Measurements from ENCODE around the gene C2orf49. TPM values are rescaled to one million over a fixed set of nuclear protein-coding genes. Genes with fewer than 3 reads are reported as not detected.

The C2orf49 gene
- total RNA-seq, 1 donor from 2014 or later: 21.6 TPM

DNA sequence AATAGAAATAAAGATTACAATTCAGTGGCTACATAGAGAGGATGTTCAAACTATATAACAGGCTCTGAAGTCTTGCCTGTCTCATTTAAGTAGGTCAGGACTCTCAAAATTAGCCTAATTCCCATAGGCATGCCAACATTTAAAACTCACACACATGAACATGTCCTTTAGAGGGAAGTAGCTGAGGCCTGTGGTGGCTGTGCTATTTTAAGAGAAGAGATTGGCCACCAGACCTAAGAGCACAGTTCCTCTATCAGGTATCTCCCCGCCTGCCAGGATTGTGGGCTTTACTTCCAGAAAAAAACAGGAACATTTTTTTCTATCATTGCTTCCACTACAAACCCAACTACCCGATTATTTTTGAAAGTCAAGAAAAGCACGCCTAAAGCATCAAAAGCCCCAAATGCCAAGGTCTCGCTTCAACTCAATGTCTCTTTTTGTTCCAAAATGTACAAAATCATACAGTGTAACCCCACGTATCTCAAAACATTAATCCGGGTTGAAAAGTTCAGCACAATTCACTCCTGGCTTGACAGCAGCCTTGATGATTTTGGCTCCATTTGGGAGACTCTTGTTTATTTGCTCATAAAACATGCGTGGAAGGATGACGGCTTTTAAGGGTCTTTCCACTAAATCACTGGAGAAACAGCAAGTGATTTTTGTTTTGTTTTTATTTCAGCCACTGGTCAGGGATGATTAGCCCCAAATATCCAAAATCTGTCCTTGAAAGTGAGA is 46.3 kb downstream of the C2orf49 start:
- no peak overlapping the region for H3K27ac Mint-ChIP-seq (ENCODE audit: unreplicated experiment)
- H3K36me3 ChIP-seq (ENCODE audit: insufficient read depth, low read length): peaks cover 80% of the 10 kb centered on the region
- H3K36me3 Mint-ChIP-seq (ENCODE audit: low read depth, unreplicated experiment): peaks cover 47% of the 10 kb centered on the region

DNA sequence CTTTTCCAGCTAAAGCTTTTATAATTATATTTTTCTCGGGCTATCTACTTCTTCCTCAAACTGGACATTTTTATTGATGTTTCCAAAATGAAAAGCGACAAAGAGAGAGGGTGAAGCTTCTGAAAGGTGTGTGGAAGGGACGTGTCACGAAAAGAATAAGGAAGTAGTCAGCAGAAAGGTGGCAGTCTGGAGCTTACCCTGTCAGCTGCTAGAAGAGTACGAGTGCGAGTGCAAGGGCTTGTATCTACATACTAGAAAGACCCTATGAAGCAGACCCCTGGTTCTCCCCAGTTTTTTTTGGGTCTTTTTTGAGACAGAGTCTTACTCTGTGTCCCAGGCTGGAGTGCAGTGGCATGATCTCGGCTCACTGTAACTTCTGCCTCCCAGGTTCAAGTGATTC is 46.9 kb downstream of the C2orf49 start:
- peaks cover 98% of the 10 kb centered on the region for H3K79me2 ChIP-seq (ENCODE audit: insufficient read depth, low read length)
- peaks cover 45% of the 10 kb centered on the region for H3K36me3 Mint-ChIP-seq (ENCODE audit: low read depth, unreplicated experiment)

More for the DNA sequence above, 46.3 kb downstream of the C2orf49 start:
- Histone ChIP-seq H2AFZ (ENCODE audit: low read depth, low read length) (no peak overlapping the region), H3K9me3 (ENCODE audit: insufficient read depth, low read depth, low read length) (no peaks in the 10 kb centered on the region), H3K4me1 (ENCODE audit: insufficient read depth, low read length) (peaks cover 38% of the 10 kb centered on the region), H3K27me3 (ENCODE audit: insufficient read depth, low read length) (no peaks in the 10 kb centered on the region), H3K4me2 (ENCODE audit: low read length) (no peak overlapping the region), H3K27ac (ENCODE audit: low read depth, low read length) (peak overlapping the region; percentile 25), H3K4me3 (ENCODE audit: insufficient read depth, low read depth, low read length) (no peak overlapping the region), H4K20me1 (ENCODE audit: insufficient read depth, low read length) (peaks cover 95% of the 10 kb centered on the region), H3K9ac (ENCODE audit: low read length) (no peak overlapping the region), H3K79me2 (ENCODE audit: insufficient read depth, low read length) (peaks cover 98% of the 10 kb centered on the region)
- H3K4me3 Mint-ChIP-seq (ENCODE audit: unreplicated experiment): no peak overlapping the region
- TF ChIP-seq EZH2 (IDR thresholded peaks at IDR 0.05; ENCODE audit: insufficient read depth, low read length): no peak
- TF ChIP-seq CTCF (IDR thresholded peaks at IDR 0.05; ENCODE audit: insufficient read depth, low read depth, low read length): no peak
- H3K9me3 Mint-ChIP-seq (ENCODE audit: unreplicated experiment): no peaks in the 10 kb centered on the region
- no peak for FAIRE-seq
- peaks cover 17% of the 10 kb centered on the region for H3K4me1 Mint-ChIP-seq (ENCODE audit: low read depth, unreplicated experiment)
- DNase-seq (ENCODE audit: low read depth): no peak
- no peaks in the 10 kb centered on the region for H3K27me3 Mint-ChIP-seq (ENCODE audit: low read depth, unreplicated experiment)

More for the DNA sequence above, 46.9 kb downstream of the C2orf49 start:
- no peak for FAIRE-seq
- no peaks in the 10 kb centered on the region for H3K9me3 ChIP-seq (ENCODE audit: insufficient read depth, low read depth, low read length)
- H3K27ac ChIP-seq (ENCODE audit: low read depth, low read length): no peak overlapping the region
- peaks cover 90% of the 10 kb centered on the region for H4K20me1 ChIP-seq (ENCODE audit: insufficient read depth, low read length)
- peaks cover 34% of the 10 kb centered on the region for H3K4me1 ChIP-seq (ENCODE audit: insufficient read depth, low read length)
- Mint-ChIP-seq H3K4me3 (ENCODE audit: unreplicated experiment) (no peak overlapping the region), H3K4me1 (ENCODE audit: low read depth, unreplicated experiment) (peaks cover 13% of the 10 kb centered on the region), H3K27me3 (ENCODE audit: low read depth, unreplicated experiment) (no peaks in the 10 kb centered on the region), H3K27ac (ENCODE audit: unreplicated experiment) (no peak overlapping the region), H3K9me3 (ENCODE audit: unreplicated experiment) (no peaks in the 10 kb centered on the region)
- H3K9ac ChIP-seq (ENCODE audit: low read length): no peak overlapping the region
- DNase-seq (ENCODE audit: low read depth): no peak
- H2AFZ ChIP-seq (ENCODE audit: low read depth, low read length): no peak overlapping the region
- peaks cover 80% of the 10 kb centered on the region for H3K36me3 ChIP-seq (ENCODE audit: insufficient read depth, low read length)
- TF ChIP-seq EZH2 (IDR thresholded peaks at IDR 0.05; ENCODE audit: insufficient read depth, low read length): no peak
- TF ChIP-seq CTCF (IDR thresholded peaks at IDR 0.05; ENCODE audit: insufficient read depth, low read depth, low read length): no peak
- H3K4me2 ChIP-seq (ENCODE audit: low read length): no peak overlapping the region
- no peak overlapping the region for H3K4me3 ChIP-seq (ENCODE audit: insufficient read depth, low read depth, low read length)
- no peaks in the 10 kb centered on the region for H3K27me3 ChIP-seq (ENCODE audit: insufficient read depth, low read length)
